Tibial artery (tissue), 4 donors: ENCODE data around the gene IL19.

Experiments
- DNase-seq, 2 donors: peaks; one replicate each; pipeline ENCODE4 v3.0.0-alpha.2; 2019
- H3K27ac ChIP-seq, 2 donors: fragments of 200-600 bp; sonication (generic) in 1 of 2; 1 replicate in 1 of 2; 2 replicates in 1 of 2; pipeline ENCODE4 v1.5.1; 2018 to 2019; ENCODE audit warnings: mild to moderate bottlenecking in 1 of 2
- H3K27me3 ChIP-seq, 2 donors: fragments of 200-600 bp; sonication (generic) in 1 of 2; one replicate each; pipeline versions ENCODE4 v1.5.1 to v1.6.0; 2016 to 2019
- H3K36me3 ChIP-seq, 3 donors: fragments of 200-600 bp; sonication (generic) in 2 of 3; one replicate each; pipeline ENCODE4 v1.5.1; 2016 to 2019; ENCODE audit warnings: mild to moderate bottlenecking in 2 of 3
- H3K4me1 ChIP-seq, 4 donors: fragments of 200-600 bp; sonication (generic) in 2 of 4; 1 replicate in 3 of 4; 2 replicates in 1 of 4; pipeline ENCODE4 v1.5.1; 2016 to 2019
- H3K4me3 ChIP-seq, 2 donors: fragments of 200-600 bp; sonication (generic) in 1 of 2; 1 replicate in 1 of 2; 2 replicates in 1 of 2; pipeline ENCODE4 v1.5.1; 2018 to 2019; ENCODE audit warnings: mild to moderate bottlenecking in 2 of 2
- H3K9me3 ChIP-seq, 3 donors: fragments of 200-600 bp; sonication (generic) in 1 of 3; one replicate each; pipeline ENCODE4 v1.5.1; 2016 to 2019
- intact Hi-C: fragments of 100-400 bp; cut with DNase I; formaldehyde crosslinking; loops from one replicate; pipeline ENCODE4 v1.15.0; 2023; ENCODE audit warnings: low total_unique reads
- TF ChIP-seq, protein P1 (sequence below), 2 experiments: fragments of 200-600 bp in 1 of 2; fragments of 450-650 bp in 1 of 2; IDR thresholded peaks; one replicate each; pipeline ENCODE4 v1.5.1; 2017 to 2019; ENCODE audit warnings: antibody characterized with exemption in 2 of 2, mild to moderate bottlenecking in 1 of 2, moderate library complexity in 1 of 2

The IL19 gene

DNA sequence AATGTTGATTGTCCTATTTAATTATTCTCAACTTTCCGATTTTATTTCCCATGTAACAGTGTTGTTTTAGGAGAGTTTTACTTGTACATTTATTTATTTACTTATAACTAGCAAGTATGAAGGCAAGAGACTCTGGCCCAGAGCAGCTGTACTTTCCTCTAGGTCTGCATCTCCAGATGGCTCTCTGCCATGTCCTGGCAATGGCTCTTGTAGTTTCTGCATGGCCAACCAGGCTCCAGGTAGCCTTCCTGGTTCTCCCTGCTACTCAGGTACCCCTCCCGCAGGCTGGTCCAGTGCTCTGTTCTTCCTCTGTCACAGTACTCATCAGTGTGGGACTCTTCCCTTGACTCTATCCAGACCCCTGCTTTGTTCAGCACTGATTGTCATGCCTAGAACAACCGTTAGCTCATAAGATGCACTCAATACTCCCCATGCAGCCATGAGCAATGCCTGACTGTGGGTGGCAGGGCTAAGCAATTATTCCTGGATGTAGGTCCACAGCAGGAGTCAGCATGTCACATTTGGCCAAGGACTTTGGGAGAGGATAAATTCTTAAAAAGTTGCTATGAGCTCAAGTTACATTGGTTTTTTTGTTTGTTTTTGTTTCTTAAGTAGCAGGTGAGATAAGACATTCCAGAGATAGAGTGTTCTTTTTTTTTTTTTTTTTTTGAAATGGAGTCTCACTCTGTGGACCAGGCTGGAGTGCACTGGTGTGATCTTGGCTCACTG lies 84.0 kb downstream of the IL19 start:
- DNase-seq = no peak
- H3K27me3 ChIP-seq = no peaks in the 10 kb centered on the region

GRCh38 chr1:206855859-206856258 lies 85.3 kb downstream of the IL19 start:
- no peaks in the 10 kb centered on the region for H3K36me3 ChIP-seq

More for the DNA sequence above, 84.0 kb downstream of the IL19 start:
- no peak overlapping the region for H3K4me3 ChIP-seq
- no peaks in the 10 kb centered on the region for H3K4me1 ChIP-seq
- H3K27ac ChIP-seq = no peak overlapping the region
- TF ChIP-seq, protein P1, sequence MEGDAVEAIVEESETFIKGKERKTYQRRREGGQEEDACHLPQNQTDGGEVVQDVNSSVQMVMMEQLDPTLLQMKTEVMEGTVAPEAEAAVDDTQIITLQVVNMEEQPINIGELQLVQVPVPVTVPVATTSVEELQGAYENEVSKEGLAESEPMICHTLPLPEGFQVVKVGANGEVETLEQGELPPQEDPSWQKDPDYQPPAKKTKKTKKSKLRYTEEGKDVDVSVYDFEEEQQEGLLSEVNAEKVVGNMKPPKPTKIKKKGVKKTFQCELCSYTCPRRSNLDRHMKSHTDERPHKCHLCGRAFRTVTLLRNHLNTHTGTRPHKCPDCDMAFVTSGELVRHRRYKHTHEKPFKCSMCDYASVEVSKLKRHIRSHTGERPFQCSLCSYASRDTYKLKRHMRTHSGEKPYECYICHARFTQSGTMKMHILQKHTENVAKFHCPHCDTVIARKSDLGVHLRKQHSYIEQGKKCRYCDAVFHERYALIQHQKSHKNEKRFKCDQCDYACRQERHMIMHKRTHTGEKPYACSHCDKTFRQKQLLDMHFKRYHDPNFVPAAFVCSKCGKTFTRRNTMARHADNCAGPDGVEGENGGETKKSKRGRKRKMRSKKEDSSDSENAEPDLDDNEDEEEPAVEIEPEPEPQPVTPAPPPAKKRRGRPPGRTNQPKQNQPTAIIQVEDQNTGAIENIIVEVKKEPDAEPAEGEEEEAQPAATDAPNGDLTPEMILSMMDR (IDR thresholded peaks at IDR 0.05) = no peak
- H3K9me3 ChIP-seq = peaks cover 0 to 4% (median 3%) of the 10 kb centered on the region in 3 donors
- no peaks in the 10 kb centered on the region for H3K36me3 ChIP-seq
- intact Hi-C loops = no loop called here

GRCh38 chr1:206856674-206857464 lies 86.3 kb downstream of the IL19 start:
- H3K27me3 ChIP-seq = peaks cover 0 to 5% of the 10 kb centered on the region in 2 donors
- H3K9me3 ChIP-seq = peaks cover 0 to 4% (median 3%) of the 10 kb centered on the region in 3 donors
- intact Hi-C loops = no loop called here
- H3K4me1 ChIP-seq = no peaks in the 10 kb centered on the region
- no peak for DNase-seq
- no peak overlapping the region for H3K4me3 ChIP-seq
- H3K27ac ChIP-seq = no peak overlapping the region
- H3K36me3 ChIP-seq = no peaks in the 10 kb centered on the region
- TF ChIP-seq, protein P1 (IDR thresholded peaks at IDR 0.05) = no peak

More at GRCh38 chr1:206855859-206856258, 85.3 kb downstream of the IL19 start:
- H3K4me1 ChIP-seq = no peaks in the 10 kb centered on the region
- H3K4me3 ChIP-seq = no peak overlapping the region
- no peak overlapping the region for H3K27ac ChIP-seq
- H3K9me3 ChIP-seq = peaks cover 0 to 4% (median 3%) of the 10 kb centered on the region in 3 donors
- no peaks in the 10 kb centered on the region for H3K27me3 ChIP-seq
- TF ChIP-seq, protein P1 (IDR thresholded peaks at IDR 0.05) = no peak
- intact Hi-C loops = no loop called here
- no peak for DNase-seq

DNA sequence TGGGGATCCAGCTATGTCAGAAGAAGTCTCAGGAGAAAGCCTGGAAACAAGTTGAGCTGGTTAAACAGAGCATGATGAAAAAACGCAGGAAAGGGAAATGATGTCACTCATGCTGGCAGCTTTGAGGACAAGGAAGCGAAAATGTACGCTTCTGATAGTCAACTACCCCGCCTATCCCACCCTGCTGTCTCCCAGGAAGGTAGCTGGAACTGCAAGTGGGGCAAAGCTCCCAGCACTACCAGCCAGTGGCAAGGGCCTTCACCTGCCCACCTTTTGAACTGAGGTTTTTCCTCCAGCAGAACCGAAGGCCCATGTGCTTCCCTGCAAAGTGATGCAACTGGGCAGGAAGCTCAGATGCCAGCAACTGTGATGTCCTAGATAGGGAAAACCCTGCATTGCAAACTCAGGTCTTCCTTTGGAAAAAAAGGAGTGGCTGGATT lies 88.5 kb downstream of the IL19 start:
- Histone ChIP-seq H3K27ac (no peak overlapping the region), H3K4me1 (no peaks in the 10 kb centered on the region), H3K27me3 (peaks cover 0 to 5% of the 10 kb centered on the region in 2 donors), H3K4me3 (no peak overlapping the region), H3K9me3 (no peaks in the 10 kb centered on the region), H3K36me3 (no peaks in the 10 kb centered on the region)
- intact Hi-C loops = no loop called here
- no peak for DNase-seq
- TF ChIP-seq, protein P1 (IDR thresholded peaks at IDR 0.05) = no peak

DNA sequence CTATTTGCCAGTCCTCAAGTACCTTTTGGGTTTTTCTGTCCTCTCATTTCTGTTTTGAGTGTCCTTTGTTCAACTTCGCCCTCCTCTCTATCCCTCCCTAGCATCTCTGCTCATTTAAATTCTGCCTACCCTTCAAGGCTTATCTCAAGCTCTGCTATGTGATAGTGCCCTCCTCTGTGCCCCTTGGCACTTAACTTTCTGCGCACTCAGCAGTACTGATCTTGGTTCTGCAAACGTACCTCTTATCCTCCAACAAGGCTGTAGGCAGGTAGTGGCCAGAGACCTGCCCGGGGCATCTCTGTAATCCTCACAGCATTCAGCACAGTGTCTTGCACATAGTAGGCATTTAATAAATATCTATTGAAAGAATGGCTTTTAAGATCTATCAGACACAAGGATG lies 89.6 kb downstream of the IL19 start:
- H3K9me3 ChIP-seq = no peaks in the 10 kb centered on the region
- no peaks in the 10 kb centered on the region for H3K4me1 ChIP-seq
- H3K36me3 ChIP-seq = no peaks in the 10 kb centered on the region
- TF ChIP-seq, protein P1 (IDR thresholded peaks at IDR 0.05) = no peak
- DNase-seq = no peak
- H3K27ac ChIP-seq = no peak overlapping the region
- peaks cover 0 to 5% of the 10 kb centered on the region in 2 donors for H3K27me3 ChIP-seq
- intact Hi-C loops = no loop called here
- H3K4me3 ChIP-seq = no peak overlapping the region
